Measurements from ENCODE around the gene ZSCAN26. TPM values are rescaled to one million over a fixed set of nuclear protein-coding genes. Genes with fewer than 3 reads are reported as not detected.

Gene ZSCAN26
- total and polyA plus RNA-seq, 2 of the 8 experiments (the other 6 are each of a cell fraction or from before 2014, with no cell fraction given) = 7.0 to 8.5 TPM

- POLR2A ChIA-PET (ENCODE audit: partially characterized antibody) = interaction anchor here (0.5 to 3.1 kb wide), 3 partner anchors 32 to 422 kb away, joined by 3 to 12 read pairs (median 4); partner anchors contain the start of genes ZSCAN26 and ZSCAN31
- TF ChIP-seq SP4 (IDR thresholded peaks at IDR 0.05; ENCODE audit: low read length) (no peak), RNF2 (IDR thresholded peaks at IDR 0.05; ENCODE audit: borderline replicate concordance, low read depth, low read length, missing control alignments, poor library complexity, severe bottlenecking) (no peak), SIRT6 (IDR thresholded peaks at IDR 0.05; ENCODE audit: low read length) (no peak), EGR1 (IDR thresholded peaks at IDR 0.05; ENCODE audit: borderline replicate concordance, low read depth, low read length) (no peak), GABPA (IDR thresholded peaks at IDR 0.05; ENCODE audit: borderline replicate concordance, insufficient read depth, low read length) (no peak), GTF2F1 (IDR thresholded peaks at IDR 0.05; ENCODE audit: borderline replicate concordance, low read depth, low read length) (no peak), TBP (IDR thresholded peaks at IDR 0.05; ENCODE audit: low read depth, low read length) (no peak), BRCA1 (IDR thresholded peaks at IDR 0.05; ENCODE audit: low read depth, low read length) (no peak), TCF12 (IDR thresholded peaks at IDR 0.05; ENCODE audit: low read depth, low read length) (no peak), MAFK (IDR thresholded peaks at IDR 0.05; ENCODE audit: low read depth, low read length) (no peak), POU5F1 (IDR thresholded peaks at IDR 0.05; ENCODE audit: low read depth, low read length) (no peak), E2F6 (IDR thresholded peaks at IDR 0.05) (no peak), CBX8 (IDR thresholded peaks at IDR 0.05; ENCODE audit: borderline replicate concordance, low read depth, low read length) (no peak), YY1 (IDR thresholded peaks at IDR 0.05; ENCODE audit: low read depth, low read length) (no peak)
- FAIRE-seq = no peak
Observed at GRCh38 chr6:28303570-28303969, 36.6 kb downstream of the ZSCAN26 start.

More at GRCh38 chr6:28303570-28303969, 36.6 kb downstream of the ZSCAN26 start:
- Histone ChIP-seq H3K14ac (ENCODE audit: insufficient read length) (no peak overlapping the region), H2BK15ac (ENCODE audit: low read length) (no peak overlapping the region), H4K5ac (ENCODE audit: insufficient read length, low read depth, low read length) (no peak overlapping the region), H3K27me3 (replicated peaks in 1 of 4; ENCODE audit: control insufficient read depth in 3 of 4, extremely low read depth in 1 of 4, insufficient read depth in 3 of 4, low read length in 3 of 4) (no peaks in the 10 kb centered on the region), H3K56ac (replicated peaks; ENCODE audit: insufficient read length, low read depth, low read length) (no peak overlapping the region), H2BK5ac (ENCODE audit: low read depth, low read length) (no peak overlapping the region), H2BK20ac (ENCODE audit: low read length) (no peak overlapping the region), H3K4me3 (ENCODE audit: extremely low read depth in 1 of 4, insufficient read depth in 2 of 4, low read depth in 3 of 4, low read length in 4 of 4) (no peak overlapping the region), H3K23ac (ENCODE audit: insufficient read length) (no peak overlapping the region), H3K9ac (replicated peaks in 1 of 4; ENCODE audit: extremely low read depth in 1 of 4, low read depth in 3 of 4, low read length in 3 of 4) (no peak overlapping the region), H4K91ac (replicated peaks; ENCODE audit: insufficient read length, low read length) (no peak overlapping the region), H3K4me2 (ENCODE audit: insufficient read depth in 1 of 2, low read depth in 2 of 2, low read length in 2 of 2) (no peak overlapping the region), H3K27ac (ENCODE audit: low read depth, low read length) (no peak overlapping the region), H3K4me1 (replicated peaks in 1 of 4; ENCODE audit: control insufficient read depth in 3 of 4, insufficient read depth in 4 of 4, low read length in 3 of 4) (no peaks in the 10 kb centered on the region), H4K20me1 (replicated peaks in 1 of 2; ENCODE audit: control insufficient read depth in 1 of 2, insufficient read depth in 2 of 2, low read length in 2 of 2) (no peaks in the 10 kb centered on the region), H2AFZ (ENCODE audit: low read length) (no peak overlapping the region), H4K8ac (ENCODE audit: extremely low read depth, insufficient read depth, low read length) (no peak overlapping the region), H3K4ac (replicated peaks; ENCODE audit: insufficient read length, low read depth, low read length) (no peak overlapping the region), H3K79me2 (ENCODE audit: control insufficient read depth in 1 of 2, insufficient read depth in 2 of 2, low read length in 2 of 2) (no peaks in the 10 kb centered on the region), H2AK5ac (ENCODE audit: low read depth, low read length) (no peak overlapping the region), H3K9me3 (ENCODE audit: insufficient read depth in 2 of 2, low read depth in 1 of 2, low read length in 1 of 2) (no peaks in the 10 kb centered on the region), H3K18ac (ENCODE audit: extremely low read depth, low read length) (no peak overlapping the region), H2BK120ac (replicated peaks; ENCODE audit: low read depth, low read length) (no peak overlapping the region), H3K36me3 (ENCODE audit: control insufficient read depth in 2 of 4, insufficient read depth in 4 of 4, low read length in 3 of 4) (peaks cover 0 to 7% (median 4%) of the 10 kb centered on the region in 4 experiments; a peak in 3 of 8 replicates), H3K79me1 (ENCODE audit: low read depth, low read length) (no peaks in the 10 kb centered on the region), H3K23me2 (ENCODE audit: low read depth, low read length) (peaks cover 2% of the 10 kb centered on the region; the same call in 1 of the 2 replicates), H2BK12ac (ENCODE audit: low read depth, low read length) (no peak overlapping the region)
- CTCF ChIA-PET (ENCODE audit: partially characterized antibody) = no interaction called here
- DNase-seq (ENCODE audit: low read depth in 1 of 2, low spot score in 2 of 2) = no peak
- 93% methylated on average over 3 of the region's 3 CpGs; no CpG with 5 or more reads in 1 of the 2 experiments for WGBS, 2 experiments (ENCODE audit: extremely low coverage in 1 of 2, insufficient coverage in 1 of 2, insufficient read length in 1 of 2, insufficient replicate concordance in 2 of 2, low coverage in 1 of 2, low lambda C conversion rate in 2 of 2, missing lambda C conversion rate in 1 of 2)
